ENCODE measurements around the gene TNFRSF1B. TPM values are rescaled to one million over a fixed set of nuclear protein-coding genes. Genes with fewer than 3 reads are reported as not detected.
A peak's percentile ranks its signal among the peaks of the same experiment; 100 is the strongest.

TNFRSF1B gene
- total RNA-seq, 4 donors from 2014 or later: 2.1 to 17.5 (median 10.3) TPM

- no peak for TF ChIP-seq POLR2A (IDR thresholded peaks at IDR 0.05)
- no peak for TF ChIP-seq CTCF (IDR thresholded peaks at IDR 0.05)
- whole genome bisulfite sequencing, 2 donors: 70 to 81% methylated on average over 10 to 11 of the region's 24 CpGs
- H3K27ac ChIP-seq: peak overlapping the region; percentile 48 to 89 (median 77)
- H3K4me3 ChIP-seq: peak overlapping the region in 1 of 4 donors; percentile 21
- intact Hi-C loops (cut with DNase I): no loop called here
- H3K36me3 ChIP-seq: no peaks in the 10 kb centered on the region
- H3K27me3 ChIP-seq: peaks cover 0 to 31% (median 0%) of the 10 kb centered on the region in 4 donors
- DNase-seq: no peak
- peaks cover 24 to 100% (median 61%) of the 10 kb centered on the region in 3 donors for H3K4me1 ChIP-seq
- no peaks in the 10 kb centered on the region for H3K9me3 ChIP-seq
Observed at GRCh38 chr1:12177156-12177998, 10.6 kb downstream of the TNFRSF1B start.

- H3K4me3 ChIP-seq: peak overlapping the region in 1 of 4 donors; percentile 21
- TF ChIP-seq POLR2A (IDR thresholded peaks at IDR 0.05) (no peak), CTCF (IDR thresholded peaks at IDR 0.05) (no peak)
- peaks cover 24 to 100% (median 55%) of the 10 kb centered on the region in 3 donors for H3K4me1 ChIP-seq
Observed at GRCh38 chr1:12177999-12178441, 11.2 kb downstream of the TNFRSF1B start.

GRCh38 chr1:12178511-12178910 is 11.7 kb downstream of the TNFRSF1B start:
- Histone ChIP-seq H3K4me1 (peaks cover 24 to 100% (median 54%) of the 10 kb centered on the region in 3 donors), H3K27ac (peak overlapping the region; percentile 48 to 89 (median 77)), H3K9me3 (no peaks in the 10 kb centered on the region), H3K36me3 (no peaks in the 10 kb centered on the region), H3K4me3 (no peak overlapping the region), H3K27me3 (peaks cover 0 to 31% (median 0%) of the 10 kb centered on the region in 4 donors)
- intact Hi-C loops (cut with DNase I): no loop called here
- no peak for DNase-seq
- TF ChIP-seq POLR2A (IDR thresholded peaks at IDR 0.05) (no peak), CTCF (IDR thresholded peaks at IDR 0.05) (no peak)
- WGBS, 2 donors: 35 to 43% methylated on average over 11 of the region's 11 CpGs

More at GRCh38 chr1:12177999-12178441, 11.2 kb downstream of the TNFRSF1B start:
- Histone ChIP-seq H3K27ac (peak overlapping the region; percentile 48 to 89 (median 77)), H3K36me3 (no peaks in the 10 kb centered on the region), H3K27me3 (peaks cover 0 to 31% (median 0%) of the 10 kb centered on the region in 4 donors), H3K9me3 (no peaks in the 10 kb centered on the region)
- intact Hi-C loops (cut with DNase I): no loop called here
- WGBS, 2 donors: 24 to 31% methylated on average over 8 to 14 of the region's 14 CpGs
- no peak for DNase-seq

- no peak for DNase-seq
- Histone ChIP-seq H3K36me3 (no peaks in the 10 kb centered on the region), H3K4me1 (peaks cover 24 to 100% (median 58%) of the 10 kb centered on the region in 3 donors), H3K4me3 (peak overlapping the region in 1 of 4 donors; percentile 7), H3K9me3 (no peaks in the 10 kb centered on the region), H3K27me3 (peaks cover 0 to 34% (median 0%) of the 10 kb centered on the region in 4 donors), H3K27ac (peak overlapping the region; percentile 25 to 89 (median 77))
- intact Hi-C loops (cut with DNase I): no loop called here
- 43 to 55% methylated on average over 11 to 13 of the region's 17 CpGs for WGBS, 2 donors
- TF ChIP-seq CTCF (IDR thresholded peaks at IDR 0.05) (no peak), POLR2A (IDR thresholded peaks at IDR 0.05) (no peak)
Observed at GRCh38 chr1:12179111-12179519, 12.3 kb downstream of the TNFRSF1B start.

GRCh38 chr1:12179676-12180075 is 12.9 kb downstream of the TNFRSF1B start:
- Histone ChIP-seq H3K9me3 (no peaks in the 10 kb centered on the region), H3K36me3 (no peaks in the 10 kb centered on the region), H3K27ac (peak overlapping the region; percentile 25 to 89 (median 77)), H3K4me1 (peaks cover 21 to 100% (median 57%) of the 10 kb centered on the region in 3 donors), H3K4me3 (peak overlapping the region in 1 of 4 donors; percentile 7), H3K27me3 (peaks cover 0 to 39% (median 0%) of the 10 kb centered on the region in 4 donors)
- WGBS, 2 donors: 89 to 100% methylated on average over 4 to 8 of the region's 8 CpGs
- TF ChIP-seq POLR2A (IDR thresholded peaks at IDR 0.05) (no peak), CTCF (IDR thresholded peaks at IDR 0.05) (no peak)
- no peak for DNase-seq
- intact Hi-C loops (cut with DNase I): no loop called here
